K562 (cell line): ENCODE data around the gene SCAF11. TPM values are rescaled to one million over a fixed set of nuclear protein-coding genes. Genes with fewer than 3 reads are reported as not detected.

Experiments
- BDP1 ChIP-seq: IDR thresholded peaks from 3 replicates; pipeline ENCODE4 v1.6.1; 2011; ENCODE audit not compliant: insufficient read length, insufficient read depth
- CBX8 ChIP-seq: fragments of 200-600 bp; sonication (generic); IDR thresholded peaks from 2 replicates; pipeline ENCODE4 v1.6.1; 2012; ENCODE audit warnings: borderline replicate concordance, mixed run types, low read depth, mild to moderate bottlenecking, moderate library complexity, mixed read lengths, low read length, control low read depth, inconsistent platforms; ENCODE audit not compliant: poor library complexity, severe bottlenecking; ENCODE audit errors: extremely low read depth
- CEBPG ChIP-seq, 3 experiments: fragments of 200-800 bp in 1 of 3; sonication (Bioruptor generic) in 1 of 3; sonication (generic) in 1 of 3; formaldehyde crosslinking in 1 of 3; IDR thresholded peaks in 2 of 3; conservative IDR thresholded peaks in 1 of 3; 2 replicates each; pipeline versions ENCODE4 v1.6.1 to v1.8.0; 2016 to 2022; ENCODE audit warnings: missing compliant biosample characterization in 2 of 3, missing genetic modification characterization in 2 of 3, mild to moderate bottlenecking in 1 of 3, missing genetic modification reagents in 1 of 3
- E2F4 ChIP-seq: sonication (generic); formaldehyde crosslinking; IDR thresholded peaks from 2 replicates; pipeline ENCODE4 v1.8.0; 2022; ENCODE audit warnings: mild to moderate bottlenecking, low read depth, missing genetic modification reagents
- GABPB1 ChIP-seq: sonication (generic); formaldehyde crosslinking; IDR thresholded peaks from 2 replicates; pipeline ENCODE4 v1.8.0; 2022; ENCODE audit warnings: mild to moderate bottlenecking, missing genetic modification reagents
- GATA2 ChIP-seq: sonication (generic); formaldehyde crosslinking; IDR thresholded peaks from 2 replicates; pipeline ENCODE4 v1.4.0; 2020; ENCODE audit warnings: mild to moderate bottlenecking, missing genetic modification reagents
- HLTF ChIP-seq: fragments of 450-650 bp; IDR thresholded peaks from 2 replicates; pipeline ENCODE4 v1.6.1; 2016
- ILK ChIP-seq: fragments of 450-650 bp; IDR thresholded peaks from 2 replicates; pipeline ENCODE4 v1.6.1; 2016; ENCODE audit warnings: missing genetic modification characterization, low read depth, mild to moderate bottlenecking, missing compliant biosample characterization, moderate library complexity, borderline replicate concordance
- LCOR ChIP-seq: sonication (generic); formaldehyde crosslinking; IDR thresholded peaks from 2 replicates; pipeline ENCODE4 v1.8.0; 2022; ENCODE audit warnings: mild to moderate bottlenecking, missing genetic modification reagents
- MCM2 ChIP-seq: fragments of 450-650 bp; IDR thresholded peaks from 2 replicates; pipeline ENCODE4 v1.6.1; 2017; ENCODE audit warnings: low read depth, mild to moderate bottlenecking
- NELFE ChIP-seq: IDR thresholded peaks from 2 replicates; pipeline ENCODE4 v1.6.1; 2011; ENCODE audit warnings: mild to moderate bottlenecking; ENCODE audit not compliant: insufficient read depth, insufficient read length
- NUFIP1 ChIP-seq: fragments of 450-650 bp; IDR thresholded peaks from 2 replicates; pipeline ENCODE4 v1.6.1; 2018; ENCODE audit not compliant: partially characterized antibody
- OTX1 ChIP-seq: fragments of 450-650 bp; formaldehyde crosslinking; IDR thresholded peaks from 2 replicates; pipeline ENCODE4 v1.4.0; 2022; ENCODE audit warnings: mild to moderate bottlenecking
- PCBP2 ChIP-seq: fragments of 200-400 bp; formaldehyde crosslinking; IDR thresholded peaks from 2 replicates; pipeline ENCODE4 v1.6.1; 2018; ENCODE audit warnings: low read length, low read depth, mild to moderate bottlenecking, moderate library complexity; ENCODE audit not compliant: poor library complexity, severe bottlenecking
- POLR3G ChIP-seq: IDR thresholded peaks from 2 replicates; pipeline ENCODE4 v1.6.1; 2011; ENCODE audit not compliant: insufficient read length, insufficient replicate concordance; ENCODE audit errors: extremely low read depth
- PURB ChIP-seq: sonication (generic); formaldehyde crosslinking; IDR thresholded peaks from 2 replicates; pipeline ENCODE4 v1.9.0; 2021; ENCODE audit warnings: low read depth, mild to moderate bottlenecking, missing genetic modification reagents
- SP2 ChIP-seq: IDR thresholded peaks from 2 replicates; pipeline ENCODE4 v1.6.1; 2011; ENCODE audit warnings: mild to moderate bottlenecking, low read depth, low read length, moderate library complexity; ENCODE audit not compliant: poor library complexity, severe bottlenecking; ENCODE audit errors: extremely low read depth
- ZBTB1 ChIP-seq: sonication (generic); formaldehyde crosslinking; IDR thresholded peaks from 2 replicates; pipeline ENCODE4 v1.8.1; 2023; ENCODE audit warnings: missing genetic modification reagents, low read depth, mild to moderate bottlenecking, borderline replicate concordance
- ZFP1 ChIP-seq: fragments of 450-650 bp; formaldehyde crosslinking; IDR thresholded peaks from 2 replicates; pipeline ENCODE4 v1.4.0; 2020; ENCODE audit warnings: mild to moderate bottlenecking, mixed read lengths
- ZNF175 ChIP-seq: fragments of 200-800 bp; sonication (Bioruptor generic); IDR thresholded peaks from 2 replicates; pipeline ENCODE4 v1.6.1; 2016; ENCODE audit warnings: low read depth, mild to moderate bottlenecking, missing genetic modification characterization, missing compliant biosample characterization
- ZNF518B ChIP-seq: fragments of 250-450 bp; sonication (Bioruptor Pico); IDR thresholded peaks from 2 replicates; pipeline ENCODE4 v1.5.0; 2021; ENCODE audit warnings: mild to moderate bottlenecking, moderate library complexity
- ZNF589 ChIP-seq: fragments of 200-800 bp; sonication (Bioruptor generic); IDR thresholded peaks from 2 replicates; pipeline ENCODE4 v1.6.1; 2016; ENCODE audit warnings: low read depth, missing genetic modification characterization, missing compliant biosample characterization
- ZSCAN29 ChIP-seq: fragments of 450-650 bp; IDR thresholded peaks from 2 replicates; pipeline ENCODE4 v1.6.1; 2017
- polyA plus RNA-seq, 8 experiments: library from polyadenylated mRNA; depleted of rRNA in 4 of 8; stranded (reverse) in 5 of 8; unstranded in 3 of 8; fragments of >200 nt; fragmentation: Nextera tagmentation in 2 of 8; fragmentation: Illumina TruSeq in 1 of 8; extraction: Ambion mirVana in 2 of 8; extraction: Trizol in 1 of 8; gene quantifications; 2 replicates each; pipeline versions ENCODE4 v1.2.1 to v1.2.3, GENCODE V29; 2011 to 2014; ENCODE audit warnings: inconsistent platforms in 1 of 8, missing spikeins in 1 of 8
- total RNA-seq, 7 experiments: library from RNA; depleted of rRNA in 6 of 7; stranded (reverse); fragments of >200 nt in 6 of 7; fragmentation: Illumina TruSeq in 2 of 7; extraction: Trizol in 2 of 7; gene quantifications; 2 replicates each; pipeline versions ENCODE4 v1.2.1 to v1.2.3, GENCODE V29; 2011 to 2021; ENCODE audit warnings: low replicate concordance in 1 of 7

The SCAF11 gene
- total and polyA plus RNA-seq, 9 of the 15 experiments (the other 6 are each of a cell fraction or from before 2014, with no cell fraction given): 30.4 to 119 (median 80.0) TPM

GRCh38 chr12:45991284-45992249, 1.2 kb upstream of the SCAF11 start (continued):
- TF ChIP-seq MCM2 (no peak), ZFP1 (CRISPR knock-in tag) (no peak), POLR3G (no peak), PURB (CRISPR knock-in tag) (no peak), ILK (tag) (no peak), NELFE (no peak), NUFIP1 (no peak), BDP1 (no peak), E2F4 (peak; percentile 76; the same call in 1 of the 2 replicates), CEBPG (CRISPR knock-in tag; IDR thresholded peaks at IDR 0.05) (no peak), CEBPG (tag; conservative IDR thresholded peaks at IDR 0.05 in 1 of 2, IDR thresholded peaks at IDR 0.05 in 1 of 2) (no peak), ZBTB1 (CRISPR knock-in tag) (0 out of 2 replicates have a peak, but pooled peaks have one; percentile 23), ZNF175 (CRISPR knock-in tag) (0 out of 2 replicates have a peak, but pooled peaks have one; percentile 22), CBX8 (no peak), OTX1 (CRISPR knock-in tag) (no peak), ZSCAN29 (no peak; the same call in 1 of the 2 replicates), PCBP2 (no peak), HLTF (peak; percentile 83; the same call in 1 of the 2 replicates), SP2 (no peak), GATA2 (CRISPR knock-in tag) (no peak), ZNF589 (CRISPR knock-in tag) (no peak), ZNF518B (no peak), GABPB1 (CRISPR knock-in tag) (no peak), LCOR (peak; percentile 41; the same call in 1 of the 2 replicates)
